Aorta (tissue), 5 donors: ENCODE measurements around the gene U2AF2. TPM values are rescaled to one million over a fixed set of nuclear protein-coding genes. Genes with fewer than 3 reads are reported as not detected.

Experiments used
- ATAC-seq: fragments of 200-7000 bp; cut with Tn5 transposase; one replicate; pipeline ENCODE4 v1.9.1; 2022; ENCODE audit warnings: moderate library complexity; ENCODE audit not compliant: low FRiP score
- DNase-seq, 2 donors: peaks; one replicate each; pipeline ENCODE4 v3.0.0-alpha.2; 2020
- H3K27ac ChIP-seq, 2 donors: one replicate each; pipeline ENCODE4 v1.5.1; 2013; ENCODE audit warnings: low read length in 2 of 2, mild to moderate bottlenecking in 2 of 2, moderate library complexity in 2 of 2, control low read depth in 1 of 2, inconsistent platforms in 1 of 2, low read depth in 1 of 2
- H3K27me3 ChIP-seq, 2 donors: one replicate each; pipeline ENCODE4 v1.6.1; 2013; ENCODE audit warnings: control low read depth in 1 of 2, low read length in 1 of 2, mild to moderate bottlenecking in 1 of 2, moderate library complexity in 1 of 2; ENCODE audit not compliant: insufficient read depth in 2 of 2, control insufficient read depth in 1 of 2
- H3K36me3 ChIP-seq, 2 donors: one replicate each; pipeline ENCODE4 v1.6.1; 2013; ENCODE audit warnings: control low read depth in 1 of 2, low read length in 1 of 2, mild to moderate bottlenecking in 1 of 2; ENCODE audit not compliant: insufficient read depth in 2 of 2, control insufficient read depth in 1 of 2
- H3K4me1 ChIP-seq, 2 donors: one replicate each; pipeline ENCODE4 v1.6.1; 2013; ENCODE audit warnings: low read length in 2 of 2, control low read depth in 1 of 2, mild to moderate bottlenecking in 1 of 2, moderate library complexity in 1 of 2; ENCODE audit not compliant: insufficient read depth in 2 of 2, control insufficient read depth in 1 of 2
- H3K4me3 ChIP-seq, 2 donors: one replicate each; pipeline ENCODE4 v1.5.1; 2013; ENCODE audit warnings: low read length in 2 of 2, control low read depth in 1 of 2, mild to moderate bottlenecking in 1 of 2
- H3K9me3 ChIP-seq: one replicate; pipeline ENCODE4 v1.6.1; 2013; ENCODE audit warnings: mild to moderate bottlenecking, low read length; ENCODE audit not compliant: control insufficient read depth
- WGBS, 2 donors: extraction: QIAGEN DNeasy Blood & Tissue Kit; methylation state at CpG; one replicate each; pipeline ENCODE4 v1.1.7; 2013; 5-methylcytosine and 5-hydroxymethylcytosine counted together
- intact Hi-C, 2 donors: fragments of 100-400 bp; cut with DNase I; formaldehyde crosslinking; loops; one replicate each; pipeline versions ENCODE4 v1.14.2 to v1.15.0; 2022
- polyA plus RNA-seq, 2 donors: library from polyadenylated mRNA; stranded (reverse); fragments of 200-250 nt; gene quantifications; one replicate each; pipeline ENCODE4 v1.2.3, GENCODE V29; 2013
- total RNA-seq, 2 donors: library from RNA; stranded (reverse); fragmentation: NEBNext Ultra II Directional; extraction: Animal tissue kit (Norgen Biotek cat#: 25700); gene quantifications; one replicate each; pipeline ENCODE4 v1.2.1, GENCODE V29; 2021
- donor health status: healthy with polysubstance abuse.
- donor health status: Bipolar disorder and iron deficiency.
- donor health status: DM: no; HTN: no; CAD: no.
- donor health status: DM: no; HTN: no; CAD: no.
- donor health status: DM: yes; HTN: yes; CAD: no.

U2AF2 gene
- total and polyA plus RNA-seq, 4 donors = 40.6 to 129 (median 89.5) TPM

DNA sequence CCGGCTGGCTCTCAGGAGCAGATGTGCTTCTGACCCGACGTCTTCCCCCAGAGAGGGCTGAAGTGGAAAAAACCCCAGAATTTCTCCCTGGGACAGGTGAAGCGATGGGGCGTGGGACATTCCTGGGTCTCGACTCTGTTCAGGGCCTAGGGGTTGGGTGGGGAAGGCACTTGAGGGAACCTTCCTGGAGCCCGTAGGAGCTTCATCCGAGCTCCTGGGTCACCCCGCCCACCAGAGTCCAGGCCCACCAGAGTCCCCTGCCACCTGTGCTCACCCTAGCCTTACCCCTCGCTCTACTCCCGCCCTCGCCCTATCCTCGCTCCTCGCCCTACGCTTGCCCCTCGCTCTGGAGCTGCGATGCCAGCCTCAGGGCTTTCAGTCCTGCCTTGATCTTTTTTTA, 43.4 kb downstream of the U2AF2 start:
- Histone ChIP-seq H3K27me3 (no peaks in the 10 kb centered on the region), H3K27ac (no peak overlapping the region), H3K4me3 (no peak overlapping the region), H3K9me3 (no peaks in the 10 kb centered on the region), H3K4me1 (no peaks in the 10 kb centered on the region), H3K36me3 (peaks cover 4 to 5% of the 10 kb centered on the region in 2 donors)
- DNase-seq (peak in 1 of 2 donors; percentile 64), ATAC-seq (no peak)
- intact Hi-C loops = no loop called here
- WGBS, 2 donors = 93 to 94% methylated on average over 16 to 17 of the region's 17 CpGs

DNA sequence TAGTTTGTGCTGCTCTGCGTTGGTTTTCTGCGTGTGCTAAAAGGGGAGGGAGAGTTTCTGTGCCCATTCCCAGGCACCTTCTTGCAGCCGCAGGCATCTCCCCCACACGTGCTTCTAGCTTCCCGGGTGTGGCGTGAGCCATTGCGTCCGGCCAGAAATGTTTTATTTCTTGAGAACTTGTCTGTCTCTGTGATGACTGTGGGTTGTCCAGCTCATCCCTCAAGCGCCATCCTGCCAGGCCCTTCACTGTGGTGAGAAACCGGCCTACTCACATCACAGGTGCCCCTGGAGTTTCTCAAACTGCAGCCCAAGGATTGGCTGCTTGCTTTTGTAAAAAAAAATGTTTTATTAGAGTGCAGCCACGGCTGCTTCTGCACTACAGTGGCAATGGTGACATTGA, 44.4 kb downstream of the U2AF2 start:
- Histone ChIP-seq H3K4me1 (no peaks in the 10 kb centered on the region), H3K9me3 (no peaks in the 10 kb centered on the region), H3K27ac (no peak overlapping the region), H3K36me3 (peaks cover 4 to 5% of the 10 kb centered on the region in 2 donors), H3K27me3 (no peaks in the 10 kb centered on the region), H3K4me3 (no peak overlapping the region)
- 86 to 87% methylated on average over 11 of the region's 11 CpGs for WGBS, 2 donors
- intact Hi-C loops = no loop called here
- peak in 1 of 2 donors; percentile 43 for DNase-seq
- no peak for ATAC-seq

DNA sequence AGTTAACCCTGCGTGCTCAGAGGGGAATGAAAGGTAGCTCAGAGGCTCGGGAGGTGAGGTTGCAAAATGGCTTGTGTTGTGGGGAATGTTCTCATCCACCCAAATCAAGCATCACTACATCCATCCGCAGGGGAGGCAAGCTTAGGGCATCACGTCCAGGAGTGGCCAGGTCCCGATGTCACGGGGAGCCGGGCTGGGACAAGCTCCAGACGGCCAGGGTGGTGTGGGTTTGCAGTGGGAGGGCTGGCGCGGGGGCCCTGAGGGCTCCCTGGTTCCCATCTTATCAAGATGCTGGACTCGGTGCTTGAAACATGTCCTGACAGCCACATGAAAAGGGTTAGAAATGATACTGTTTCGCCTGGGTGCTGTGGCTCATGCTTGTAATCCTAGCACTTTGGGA, 46.0 kb downstream of the U2AF2 start:
- DNase-seq = peak in 1 of 2 donors; percentile 64
- WGBS, 2 donors = 96% methylated on average over 12 of the region's 12 CpGs
- intact Hi-C loops = no loop called here
- no peak overlapping the region for H3K4me3 ChIP-seq
- H3K27me3 ChIP-seq = no peaks in the 10 kb centered on the region
- H3K36me3 ChIP-seq = peaks cover 0 to 5% of the 10 kb centered on the region in 2 donors
- no peak overlapping the region for H3K27ac ChIP-seq
- no peak for ATAC-seq
- no peaks in the 10 kb centered on the region for H3K9me3 ChIP-seq
- H3K4me1 ChIP-seq = no peaks in the 10 kb centered on the region

- DNase-seq (peak in 1 of 2 donors; percentile 52), ATAC-seq (no peak)
- Histone ChIP-seq H3K36me3 (peaks cover 0 to 1% of the 10 kb centered on the region in 2 donors), H3K27me3 (no peaks in the 10 kb centered on the region), H3K9me3 (no peaks in the 10 kb centered on the region), H3K27ac (no peak overlapping the region), H3K4me3 (no peak overlapping the region), H3K4me1 (no peaks in the 10 kb centered on the region)
- WGBS, 2 donors = 80 to 83% methylated on average over 13 of the region's 13 CpGs
- intact Hi-C loops = no loop called here
These were observed 47.3 kb downstream of the U2AF2 start for GRCh38 chr19:55702131-55702627.

DNA sequence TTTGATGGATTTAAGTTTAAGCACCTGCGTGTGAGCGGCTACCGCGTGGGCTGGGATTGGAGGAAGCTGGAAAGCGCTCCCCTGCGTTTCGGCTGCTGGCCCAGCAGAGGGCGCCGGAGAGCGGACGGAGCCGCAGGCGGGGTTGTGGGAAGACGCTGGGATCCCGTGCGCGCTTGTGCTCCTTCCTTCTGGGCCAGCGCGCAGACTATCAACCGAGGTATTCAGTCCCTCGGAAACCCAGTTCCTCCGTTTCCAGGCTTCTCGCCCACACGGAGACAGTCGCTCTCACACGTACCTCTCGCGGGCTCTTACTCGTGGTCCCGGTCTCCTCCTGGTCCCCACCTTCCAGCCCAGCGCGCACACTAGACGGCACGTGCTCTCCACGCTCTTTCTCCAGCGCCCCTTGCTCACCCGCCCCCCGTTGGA, 49.0 kb downstream of the U2AF2 start:
- H3K27ac ChIP-seq = no peak overlapping the region
- no peaks in the 10 kb centered on the region for H3K27me3 ChIP-seq
- no peaks in the 10 kb centered on the region for H3K9me3 ChIP-seq
- intact Hi-C loops = no loop called here
- DNase-seq = peak in 1 of 2 donors; percentile 79
- WGBS, 2 donors = 37 to 42% methylated on average over 38 of the region's 38 CpGs
- H3K36me3 ChIP-seq = peaks cover 0 to 1% of the 10 kb centered on the region in 2 donors
- no peak for ATAC-seq
- no peak overlapping the region for H3K4me3 ChIP-seq
- no peaks in the 10 kb centered on the region for H3K4me1 ChIP-seq

DNA sequence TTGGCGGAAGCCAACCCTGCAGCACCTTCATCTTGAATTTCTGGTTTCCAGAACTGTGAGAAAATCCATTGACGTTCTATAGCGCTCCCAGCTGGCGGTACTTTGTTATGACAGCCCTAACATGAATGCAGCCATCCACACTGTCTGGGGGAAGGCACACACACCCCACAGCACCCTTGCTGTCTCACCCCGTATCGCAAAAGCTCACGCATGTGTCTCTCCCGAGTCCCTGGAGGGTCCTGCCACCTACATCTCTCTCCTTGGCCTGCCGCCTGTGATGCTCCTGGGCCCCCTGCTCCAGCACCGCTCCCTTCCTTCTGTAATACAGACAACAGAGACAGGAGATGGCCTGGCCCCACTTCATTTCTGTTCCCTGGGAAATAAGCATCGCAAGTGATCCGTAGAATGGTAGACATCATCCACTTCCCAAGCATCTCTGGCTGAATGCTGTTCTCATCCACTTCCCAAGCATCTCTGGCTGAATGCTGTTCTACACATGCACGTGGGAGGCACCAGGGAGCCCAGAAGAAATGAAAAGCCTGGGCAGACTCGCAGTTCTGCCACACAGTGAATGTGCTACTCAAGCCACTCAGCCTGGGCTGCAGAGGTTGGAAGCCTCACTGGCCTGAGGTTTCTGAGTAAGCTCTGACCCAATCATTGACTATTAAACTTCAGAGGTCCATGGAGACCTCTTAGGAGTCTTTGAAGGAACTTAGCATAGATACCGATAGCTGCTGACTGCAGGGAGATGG, 49.8 kb downstream of the U2AF2 start:
- DNase-seq (no peak), ATAC-seq (no peak)
- intact Hi-C loops = no loop called here
- WGBS, 2 donors = 93 to 96% methylated on average over 15 of the region's 15 CpGs
- Histone ChIP-seq H3K4me1 (no peaks in the 10 kb centered on the region), H3K27me3 (no peaks in the 10 kb centered on the region), H3K4me3 (no peak overlapping the region), H3K9me3 (no peaks in the 10 kb centered on the region), H3K27ac (no peak overlapping the region), H3K36me3 (peaks cover 0 to 1% of the 10 kb centered on the region in 2 donors)

DNA sequence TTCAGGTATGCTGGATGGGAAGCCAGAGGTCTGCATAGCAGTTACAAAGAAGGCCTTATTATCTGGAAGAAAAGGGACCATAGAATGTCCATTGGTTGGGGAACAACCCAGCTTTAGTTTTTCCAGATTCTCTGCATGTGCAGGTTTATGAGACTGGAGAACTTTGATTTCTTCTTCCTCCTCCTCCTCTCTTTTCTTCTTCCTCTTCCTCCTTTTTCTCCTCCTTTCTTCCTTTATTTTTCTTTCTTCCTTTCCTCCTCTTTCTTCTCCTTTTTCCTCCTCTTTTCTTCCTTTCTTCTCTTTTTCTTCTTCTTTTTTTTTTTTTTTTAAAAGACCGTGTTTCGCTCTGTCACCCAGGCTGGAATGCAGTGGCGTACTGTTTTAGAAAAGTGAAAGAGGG, 51.1 kb downstream of the U2AF2 start:
- intact Hi-C loops = no loop called here
- H3K4me3 ChIP-seq = no peak overlapping the region
- peaks cover 0 to 1% of the 10 kb centered on the region in 2 donors for H3K36me3 ChIP-seq
- ATAC-seq = no peak
- H3K27me3 ChIP-seq = no peaks in the 10 kb centered on the region
- no peak for DNase-seq
- H3K27ac ChIP-seq = no peak overlapping the region
- no peaks in the 10 kb centered on the region for H3K4me1 ChIP-seq
- H3K9me3 ChIP-seq = no peaks in the 10 kb centered on the region
- WGBS, 2 donors = 92% methylated on average over 3 of the region's 3 CpGs

- Histone ChIP-seq H3K36me3 (no peaks in the 10 kb centered on the region), H3K4me1 (no peaks in the 10 kb centered on the region), H3K9me3 (no peaks in the 10 kb centered on the region), H3K27me3 (no peaks in the 10 kb centered on the region), H3K4me3 (no peak overlapping the region), H3K27ac (no peak overlapping the region)
- intact Hi-C loops = no loop called here
- 73 to 77% methylated on average over 18 of the region's 18 CpGs for WGBS, 2 donors
- ATAC-seq (no peak), DNase-seq (no peak)
These were observed 56.9 kb downstream of the U2AF2 start for GRCh38 chr19:55711719-55712118.
